HepG2 (cell line): ENCODE data around the gene S1PR2. TPM values are rescaled to one million over a fixed set of nuclear protein-coding genes. Genes with fewer than 3 reads are reported as not detected.

Source experiments
- BCL6 ChIP-seq: IDR thresholded peaks from 2 replicates; pipeline ENCODE4 v1.6.1; 2016; ENCODE audit warnings: missing genetic modification reagents, missing compliant biosample characterization
- GATAD2A ChIP-seq: IDR thresholded peaks from 2 replicates; pipeline ENCODE4 v1.6.1; 2016
- HOMEZ ChIP-seq: IDR thresholded peaks from 2 replicates; pipeline ENCODE4 v1.6.1; 2016; ENCODE audit warnings: low read depth
- KLF16 ChIP-seq, 2 experiments: sonication (generic) in 1 of 2; formaldehyde crosslinking in 1 of 2; IDR thresholded peaks; 2 replicates each; pipeline versions ENCODE4 v1.6.1 to v1.8.0; 2016 to 2023; ENCODE audit warnings: missing genetic modification reagents in 2 of 2, missing compliant biosample characterization in 1 of 2
- MIER3 ChIP-seq: IDR thresholded peaks from 2 replicates; pipeline ENCODE4 v1.6.1; 2016; ENCODE audit warnings: missing compliant biosample characterization, borderline replicate concordance
- NCOA2 ChIP-seq: sonication (generic); formaldehyde crosslinking; IDR thresholded peaks from 2 replicates; pipeline ENCODE4 v1.8.0; 2022; ENCODE audit warnings: inconsistent platforms
- PAXIP1 ChIP-seq: sonication (generic); formaldehyde crosslinking; conservative IDR thresholded peaks from 2 replicates; pipeline ENCODE4 v1.4.0; 2020; ENCODE audit warnings: mild to moderate bottlenecking, missing genetic modification reagents, moderate library complexity
- PRPF4 ChIP-seq: fragments of 200-400 bp; formaldehyde crosslinking; IDR thresholded peaks from 2 replicates; pipeline ENCODE4 v1.6.1; 2016; ENCODE audit warnings: low read length, low read depth; ENCODE audit not compliant: poor library complexity, severe bottlenecking
- SP4 ChIP-seq: sonication (generic); formaldehyde crosslinking; IDR thresholded peaks from 2 replicates; pipeline ENCODE4 v1.8.1; 2023; ENCODE audit warnings: mild to moderate bottlenecking, missing genetic modification reagents
- SRF ChIP-seq: IDR thresholded peaks from 2 replicates; pipeline ENCODE4 v1.6.1; 2011; ENCODE audit warnings: mild to moderate bottlenecking, low read depth, low read length, moderate library complexity
- SRSF1 ChIP-seq: fragments of 200-400 bp; formaldehyde crosslinking; optimal IDR thresholded peaks from 2 replicates; pipeline ENCODE3; 2017; ENCODE audit warnings: mild to moderate bottlenecking, low read depth, low read length, moderate library complexity
- ZKSCAN1 ChIP-seq: fragments of 150-350 bp; IDR thresholded peaks from 2 replicates; pipeline ENCODE4 v1.6.1; 2014; ENCODE audit warnings: low read length
- ZMYM4 ChIP-seq: sonication (generic); formaldehyde crosslinking; IDR thresholded peaks from 2 replicates; pipeline ENCODE4 v1.8.1; 2023; ENCODE audit warnings: mild to moderate bottlenecking, missing genetic modification reagents
- ZNF24 ChIP-seq: fragments of 450-650 bp; IDR thresholded peaks from 2 replicates; pipeline ENCODE4 v1.6.1; 2017; ENCODE audit warnings: antibody characterized with exemption, mild to moderate bottlenecking
- ZNF441 ChIP-seq: sonication (generic); formaldehyde crosslinking; IDR thresholded peaks from 2 replicates; pipeline ENCODE4 v1.7.0; 2021; ENCODE audit warnings: missing genetic modification reagents, borderline replicate concordance
- ZNF572 ChIP-seq: sonication (generic); formaldehyde crosslinking; IDR thresholded peaks from 2 replicates; pipeline ENCODE4 v1.5.1; 2020; ENCODE audit warnings: mild to moderate bottlenecking, missing genetic modification reagents
- ZNF577 ChIP-seq: sonication (generic); formaldehyde crosslinking; IDR thresholded peaks from 2 replicates; pipeline ENCODE4 v1.4.0; 2020; ENCODE audit warnings: mild to moderate bottlenecking, low read depth, missing genetic modification reagents, borderline replicate concordance
- ZNF607 ChIP-seq: sonication (generic); formaldehyde crosslinking; IDR thresholded peaks from 2 replicates; pipeline ENCODE4 v1.5.1; 2020; ENCODE audit warnings: missing genetic modification reagents, mild to moderate bottlenecking, borderline replicate concordance
- ZNF780A ChIP-seq: sonication (generic); formaldehyde crosslinking; IDR thresholded peaks from 2 replicates; pipeline ENCODE4 v1.8.0; 2022; ENCODE audit warnings: mild to moderate bottlenecking, missing genetic modification reagents, moderate library complexity
- polyA plus RNA-seq, 8 experiments: library from polyadenylated mRNA; depleted of rRNA in 3 of 8; stranded (reverse) in 7 of 8; unstranded in 1 of 8; fragments of >200 nt; fragmentation: Illumina TruSeq in 4 of 8; extraction: Trizol in 4 of 8; gene quantifications; 2 replicates each; pipeline versions ENCODE4 v1.2.1 to v1.2.3, GENCODE V29; 2011 to 2016; ENCODE audit warnings: low read depth in 4 of 8, missing spikeins in 1 of 8, mixed read lengths in 1 of 8; ENCODE audit not compliant: insufficient read depth in 1 of 8
- total RNA-seq, 5 experiments: library from RNA; depleted of rRNA; stranded (reverse); fragments of >200 nt; fragmentation: Illumina TruSeq; extraction: Trizol; gene quantifications; 2 replicates each; pipeline ENCODE4 v1.2.3, GENCODE V29; 2016; ENCODE audit warnings: low read depth in 1 of 5
- TF ChIP-seq, protein P1 (sequence below): sonication (generic); formaldehyde crosslinking; IDR thresholded peaks from 2 replicates; pipeline ENCODE4 v1.8.1; 2023; ENCODE audit warnings: mild to moderate bottlenecking, missing genetic modification reagents
- TF ChIP-seq, protein P2 (sequence below): IDR thresholded peaks from 2 replicates; pipeline ENCODE4 v1.6.1; 2016; ENCODE audit warnings: missing genetic modification reagents, missing compliant biosample characterization
- TF ChIP-seq, protein P3 (sequence below): sonication (generic); formaldehyde crosslinking; conservative IDR thresholded peaks from 2 replicates; pipeline ENCODE4 v1.8.0; 2022; ENCODE audit warnings: mild to moderate bottlenecking, moderate library complexity, missing genetic modification reagents

The S1PR2 gene
- total and polyA plus RNA-seq, 2 of the 13 experiments (the other 11 are each of a cell fraction or from before 2014, with no cell fraction given) = 0.91 to 1.3 TPM

- TF ChIP-seq ZNF780A = no peak
- TF ChIP-seq PRPF4 = no peak
- peak; percentile 64 for TF ChIP-seq PAXIP1 (CRISPR knock-in tag)
- TF ChIP-seq, protein P1, sequence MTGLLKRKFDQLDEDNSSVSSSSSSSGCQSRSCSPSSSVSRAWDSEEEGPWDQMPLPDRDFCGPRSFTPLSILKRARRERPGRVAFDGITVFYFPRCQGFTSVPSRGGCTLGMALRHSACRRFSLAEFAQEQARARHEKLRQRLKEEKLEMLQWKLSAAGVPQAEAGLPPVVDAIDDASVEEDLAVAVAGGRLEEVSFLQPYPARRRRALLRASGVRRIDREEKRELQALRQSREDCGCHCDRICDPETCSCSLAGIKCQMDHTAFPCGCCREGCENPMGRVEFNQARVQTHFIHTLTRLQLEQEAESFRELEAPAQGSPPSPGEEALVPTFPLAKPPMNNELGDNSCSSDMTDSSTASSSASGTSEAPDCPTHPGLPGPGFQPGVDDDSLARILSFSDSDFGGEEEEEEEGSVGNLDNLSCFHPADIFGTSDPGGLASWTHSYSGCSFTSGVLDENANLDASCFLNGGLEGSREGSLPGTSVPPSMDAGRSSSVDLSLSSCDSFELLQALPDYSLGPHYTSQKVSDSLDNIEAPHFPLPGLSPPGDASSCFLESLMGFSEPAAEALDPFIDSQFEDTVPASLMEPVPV (CRISPR knock-in tag) = no peak
- TF ChIP-seq ZNF572 (CRISPR knock-in tag) = no peak
- TF ChIP-seq ZNF441 (CRISPR knock-in tag) = peak; percentile 37; the same call in 1 of the 2 replicates
- TF ChIP-seq MIER3 (CRISPR knock-in tag) = peak; percentile 63; the same call in 1 of the 2 replicates
- peak; percentile 51; the same call in 1 of the 2 replicates for TF ChIP-seq NCOA2 (CRISPR knock-in tag)
- no peak for TF ChIP-seq HOMEZ
- 0 out of 4 replicates have a peak, but pooled peaks of 1 of the 2 experiments have one; percentile 20 for TF ChIP-seq KLF16 (CRISPR knock-in tag; IDR thresholded peaks at IDR 0.05)
- TF ChIP-seq ZNF577 = no peak
- TF ChIP-seq ZNF24 = no peak
- no peak for TF ChIP-seq SRF
- TF ChIP-seq, protein P2, sequence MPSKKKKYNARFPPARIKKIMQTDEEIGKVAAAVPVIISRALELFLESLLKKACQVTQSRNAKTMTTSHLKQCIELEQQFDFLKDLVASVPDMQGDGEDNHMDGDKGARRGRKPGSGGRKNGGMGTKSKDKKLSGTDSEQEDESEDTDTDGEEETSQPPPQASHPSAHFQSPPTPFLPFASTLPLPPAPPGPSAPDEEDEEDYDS (CRISPR knock-in tag) = no peak; the same call in 1 of the 2 replicates
- TF ChIP-seq SP4 (CRISPR knock-in tag) = peak; percentile 51
- peak; percentile 39 for TF ChIP-seq GATAD2A (CRISPR knock-in tag)
- peak; percentile 54; the same call in 1 of the 2 replicates for TF ChIP-seq ZMYM4 (CRISPR knock-in tag)
- TF ChIP-seq, protein P3, sequence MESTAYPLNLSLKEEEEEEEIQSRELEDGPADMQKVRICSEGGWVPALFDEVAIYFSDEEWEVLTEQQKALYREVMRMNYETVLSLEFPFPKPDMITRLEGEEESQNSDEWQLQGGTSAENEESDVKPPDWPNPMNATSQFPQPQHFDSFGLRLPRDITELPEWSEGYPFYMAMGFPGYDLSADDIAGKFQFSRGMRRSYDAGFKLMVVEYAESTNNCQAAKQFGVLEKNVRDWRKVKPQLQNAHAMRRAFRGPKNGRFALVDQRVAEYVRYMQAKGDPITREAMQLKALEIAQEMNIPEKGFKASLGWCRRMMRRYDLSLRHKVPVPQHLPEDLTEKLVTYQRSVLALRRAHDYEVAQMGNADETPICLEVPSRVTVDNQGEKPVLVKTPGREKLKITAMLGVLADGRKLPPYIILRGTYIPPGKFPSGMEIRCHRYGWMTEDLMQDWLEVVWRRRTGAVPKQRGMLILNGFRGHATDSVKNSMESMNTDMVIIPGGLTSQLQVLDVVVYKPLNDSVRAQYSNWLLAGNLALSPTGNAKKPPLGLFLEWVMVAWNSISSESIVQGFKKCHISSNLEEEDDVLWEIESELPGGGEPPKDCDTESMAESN = no peak
- TF ChIP-seq SRSF1 = no peak
- no peak for TF ChIP-seq ZKSCAN1
- TF ChIP-seq BCL6 (CRISPR knock-in tag) = peak; percentile 52; the same call in 1 of the 2 replicates
- TF ChIP-seq ZNF607 = no peak
Measured at GRCh38 chr19:10238172-10238783, 7.1 kb upstream of the S1PR2 start (continued).
